Upper lobe of left lung (tissue), 6 donors: Measurements from ENCODE around the gene HOXC11. TPM values are rescaled to one million over a fixed set of nuclear protein-coding genes. Genes with fewer than 3 reads are reported as not detected.

Source experiments
- ATAC-seq, 2 donors: fragments of 200-7000 bp; cut with Tn5 transposase; one replicate each; pipeline ENCODE4 v1.9.1; 2022; ENCODE audit warnings: mild to moderate bottlenecking in 2 of 2, moderate library complexity in 2 of 2; ENCODE audit not compliant: low FRiP score in 2 of 2
- DNase-seq, 2 donors: peaks; one replicate each; pipeline ENCODE4 v3.0.0-alpha.2; 2019 to 2020
- H3K27ac ChIP-seq, 4 donors: fragments of 200-600 bp; sonication (generic); one replicate each; pipeline ENCODE4 v1.5.1; 2016 to 2019
- H3K27me3 ChIP-seq, 4 donors: fragments of 200-600 bp; sonication (generic); one replicate each; pipeline ENCODE4 v1.5.1; 2017 to 2019
- H3K36me3 ChIP-seq, 4 donors: fragments of 200-600 bp; sonication (generic); one replicate each; pipeline ENCODE4 v1.5.1; 2016 to 2019
- H3K4me1 ChIP-seq, 4 donors: fragments of 200-600 bp; sonication (generic); one replicate each; pipeline ENCODE4 v1.5.1; 2018 to 2019
- H3K4me3 ChIP-seq, 4 donors: fragments of 200-600 bp; sonication (generic); one replicate each; pipeline ENCODE4 v1.5.1; 2017 to 2019; ENCODE audit warnings: mild to moderate bottlenecking in 2 of 4, moderate library complexity in 1 of 4
- H3K9me3 ChIP-seq, 4 donors: fragments of 200-600 bp; sonication (generic); one replicate each; pipeline ENCODE4 v1.5.1; 2018 to 2019
- CTCF ChIP-seq, 6 experiments: fragments of 450-650 bp in 4 of 6; fragments of 200-600 bp in 2 of 6; sonication (generic) in 2 of 6; IDR thresholded peaks; one replicate each; pipeline ENCODE4 v1.5.1; 2016 to 2019; ENCODE audit warnings: antibody characterized with exemption in 6 of 6
- EP300 ChIP-seq, 4 donors: sonication (generic); formaldehyde crosslinking; IDR thresholded peaks; one replicate each; pipeline ENCODE4 v1.5.1; 2017; ENCODE audit warnings: antibody characterized with exemption in 4 of 4, control low read depth in 2 of 4
- POLR2A ChIP-seq, 4 donors: fragments of 450-650 bp; IDR thresholded peaks; one replicate each; pipeline ENCODE4 v1.5.1; 2016 to 2017; ENCODE audit warnings: antibody characterized with exemption in 4 of 4, mild to moderate bottlenecking in 2 of 4
- POLR2AphosphoS5 ChIP-seq, 2 donors: sonication (generic); formaldehyde crosslinking; IDR thresholded peaks; one replicate each; pipeline ENCODE4 v1.5.1; 2017; ENCODE audit warnings: antibody characterized with exemption in 2 of 2
- WGBS, 2 donors: methylation state at CpG; one replicate each; pipeline ENCODE4 v1.1.5; 2017 to 2018; 5-methylcytosine and 5-hydroxymethylcytosine counted together
- total RNA-seq, 6 donors: library from RNA; depleted of rRNA in 4 of 6; stranded (reverse); fragments of >200 nt in 4 of 6; gene quantifications; one replicate each; pipeline versions ENCODE4 v1.1.0 to v1.2.1, GENCODE V29; 2016 to 2021
- donor health status: DM: no; HTN: no; CAD: no; lungs with moderate emphysema.
- donor health status: DM: no; HTN: yes; CAD: no; lungs with severe emphysema.

HOXC11 gene
- not detected for total RNA-seq

GRCh38 chr12:53972722-53973235, at the start of gene HOXC11:
Gene HOXC11, plus strand, starts transcription at chr12:53973126. Its CDS starts 116 bp downstream, at chr12:53973242.
- Histone ChIP-seq H3K9me3 (no peaks in the 10 kb centered on the region), H3K36me3 (no peaks in the 10 kb centered on the region), H3K4me3 (peak within 1 kb of the TSS in 2 of 4 donors; percentile 16 to 25), H3K27ac (no peak within 1 kb of the TSS), H3K27me3 (peaks cover 9 to 90% (median 55%) of the 10 kb centered on the region in 4 donors), H3K4me1 (peaks cover 22 to 28% (median 25%) of the 10 kb centered on the region in 4 donors)
- TF ChIP-seq CTCF (IDR thresholded peaks at IDR 0.05) (no peak), EP300 (IDR thresholded peaks at IDR 0.05) (no peak), POLR2A (IDR thresholded peaks at IDR 0.05) (no peak), POLR2AphosphoS5 (IDR thresholded peaks at IDR 0.05) (no peak)
- no peak for DNase-seq
- 8 to 9% methylated on average over 21 of the region's 21 CpGs for WGBS, 2 donors
- ATAC-seq: no peak

- WGBS, 2 donors: 31 to 46% methylated on average over 2 of the region's 2 CpGs
Measured at GRCh38 chr12:53924521-53925405, 48.2 kb upstream of the HOXC11 start.

GRCh38 chr12:53927220-53928029, 45.5 kb upstream of the HOXC11 start:
- Histone ChIP-seq H3K27ac (no peak overlapping the region), H3K4me3 (no peak overlapping the region), H3K4me1 (no peaks in the 10 kb centered on the region), H3K36me3 (no peaks in the 10 kb centered on the region), H3K9me3 (no peaks in the 10 kb centered on the region), H3K27me3 (peaks cover 0 to 54% (median 18%) of the 10 kb centered on the region in 4 donors)
- ATAC-seq (no peak), DNase-seq (peak in 1 of 2 donors; percentile 59)
- TF ChIP-seq CTCF (IDR thresholded peaks at IDR 0.05) (no peak), POLR2A (IDR thresholded peaks at IDR 0.05) (no peak), POLR2AphosphoS5 (IDR thresholded peaks at IDR 0.05) (no peak), EP300 (IDR thresholded peaks at IDR 0.05) (no peak)
- whole genome bisulfite sequencing, 2 donors: 11 to 12% methylated on average over 20 to 42 of the region's 45 CpGs

More at GRCh38 chr12:53924521-53925405, 48.2 kb upstream of the HOXC11 start:
- no peaks in the 10 kb centered on the region for H3K4me1 ChIP-seq
- no peak overlapping the region for H3K27ac ChIP-seq
- no peak for ATAC-seq
- TF ChIP-seq POLR2A (IDR thresholded peaks at IDR 0.05) (no peak), EP300 (IDR thresholded peaks at IDR 0.05) (no peak), POLR2AphosphoS5 (IDR thresholded peaks at IDR 0.05) (no peak), CTCF (IDR thresholded peaks at IDR 0.05) (no peak)
- DNase-seq: no peak
- no peaks in the 10 kb centered on the region for H3K9me3 ChIP-seq
- H3K27me3 ChIP-seq: peaks cover 0 to 39% (median 10%) of the 10 kb centered on the region in 4 donors
- H3K36me3 ChIP-seq: no peaks in the 10 kb centered on the region
- H3K4me3 ChIP-seq: no peak overlapping the region

- H3K4me1 ChIP-seq: no peaks in the 10 kb centered on the region
- H3K36me3 ChIP-seq: no peaks in the 10 kb centered on the region
- 6 to 13% methylated on average over 20 to 31 of the region's 31 CpGs for WGBS, 2 donors
- ATAC-seq (no peak), DNase-seq (peak in 1 of 2 donors; percentile 46)
- no peak for TF ChIP-seq POLR2AphosphoS5 (IDR thresholded peaks at IDR 0.05)
- no peak for TF ChIP-seq EP300 (IDR thresholded peaks at IDR 0.05)
- H3K4me3 ChIP-seq: no peak overlapping the region
- no peak overlapping the region for H3K27ac ChIP-seq
- peaks cover 0 to 61% (median 18%) of the 10 kb centered on the region in 4 donors for H3K27me3 ChIP-seq
- no peaks in the 10 kb centered on the region for H3K9me3 ChIP-seq
Measured at GRCh38 chr12:53928054-53928835, 44.7 kb upstream of the HOXC11 start.
